ENCODE data around the gene MED9.

DNA sequence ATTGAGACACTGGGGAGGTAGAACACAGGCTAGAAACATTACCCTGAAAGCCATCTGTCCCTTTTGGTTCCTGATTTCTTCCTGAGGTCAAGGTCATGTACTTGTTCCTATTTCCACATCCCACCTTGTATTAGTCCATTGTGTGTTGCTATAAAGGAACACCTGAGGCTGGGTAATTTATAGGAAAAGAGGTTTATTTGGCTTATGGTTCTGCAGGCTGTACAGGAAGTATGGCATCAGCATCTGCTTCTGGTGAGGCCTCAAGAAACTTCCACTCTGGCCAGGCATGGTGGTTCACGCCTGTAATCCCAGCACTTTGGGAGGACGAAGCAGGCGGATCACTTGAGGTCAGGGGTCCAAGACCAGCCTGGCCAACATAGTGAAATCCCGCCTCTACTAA lies 7.4 kb upstream of the MED9 start:
- TF ChIP-seq, protein P1, sequence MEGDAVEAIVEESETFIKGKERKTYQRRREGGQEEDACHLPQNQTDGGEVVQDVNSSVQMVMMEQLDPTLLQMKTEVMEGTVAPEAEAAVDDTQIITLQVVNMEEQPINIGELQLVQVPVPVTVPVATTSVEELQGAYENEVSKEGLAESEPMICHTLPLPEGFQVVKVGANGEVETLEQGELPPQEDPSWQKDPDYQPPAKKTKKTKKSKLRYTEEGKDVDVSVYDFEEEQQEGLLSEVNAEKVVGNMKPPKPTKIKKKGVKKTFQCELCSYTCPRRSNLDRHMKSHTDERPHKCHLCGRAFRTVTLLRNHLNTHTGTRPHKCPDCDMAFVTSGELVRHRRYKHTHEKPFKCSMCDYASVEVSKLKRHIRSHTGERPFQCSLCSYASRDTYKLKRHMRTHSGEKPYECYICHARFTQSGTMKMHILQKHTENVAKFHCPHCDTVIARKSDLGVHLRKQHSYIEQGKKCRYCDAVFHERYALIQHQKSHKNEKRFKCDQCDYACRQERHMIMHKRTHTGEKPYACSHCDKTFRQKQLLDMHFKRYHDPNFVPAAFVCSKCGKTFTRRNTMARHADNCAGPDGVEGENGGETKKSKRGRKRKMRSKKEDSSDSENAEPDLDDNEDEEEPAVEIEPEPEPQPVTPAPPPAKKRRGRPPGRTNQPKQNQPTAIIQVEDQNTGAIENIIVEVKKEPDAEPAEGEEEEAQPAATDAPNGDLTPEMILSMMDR (conservative IDR thresholded peaks at IDR 0.05 in 1 of 2, IDR thresholded peaks at IDR 0.05 in 1 of 2; ENCODE audit: low read depth in 1 of 2, low read length in 2 of 2) = no peak
- no peak for TF ChIP-seq EZH2 (IDR thresholded peaks at IDR 0.05; ENCODE audit: low read length, missing control alignments)

Measured in fibroblast of lung (primary cell).